PC-3 (cell line): ENCODE data around the gene CERKL. TPM values are rescaled to one million over a fixed set of nuclear protein-coding genes. Genes with fewer than 3 reads are reported as not detected.

Experiments
- ATAC-seq: fragments of 200-7000 bp; cut with Tn5 transposase; 2 replicates; pipeline ENCODE4 v1.9.1; 2020; ENCODE audit warnings: mild to moderate bottlenecking, moderate library complexity
- BruUV-seq: library from RNA; stranded (reverse); fragments of 400-500 nt; replicated peaks from 2 replicates; lab custom pipeline; 2021; lab: Mats Ljungman, UMichigan
- CTCF ChIA-PET: fragments of 300-600 bp; sonication (Branson Sonifier 250); formaldehyde crosslinking; loops from one replicate; lab custom pipeline; 2022; ENCODE audit warnings: antibody characterized with exemption; lab: Charles Lee
- POLR2A ChIA-PET: fragments of 300-600 bp; sonication (Branson Sonifier 250); formaldehyde crosslinking; loops from one replicate; lab custom pipeline; 2022; ENCODE audit warnings: antibody characterized with exemption; ENCODE audit not compliant: unreplicated experiment; lab: Charles Lee
- DNase-seq: peaks from one replicate; pipeline ENCODE4 v3.0.0-alpha.2; 2015
- H2AFZ ChIP-seq: fragments of 300-600 bp; sonication (generic); 2 replicates; pipeline ENCODE4 v1.6.0; 2016; ENCODE audit warnings: antibody characterized with exemption, low read length
- H3F3A ChIP-seq: fragments of 300-600 bp; sonication (generic); one replicate; pipeline ENCODE4 v1.6.0; 2017; ENCODE audit warnings: antibody characterized with exemption, low read length, control low read depth, mild to moderate bottlenecking; ENCODE audit not compliant: unreplicated experiment
- H3K27ac ChIP-seq: fragments of 300-600 bp; sonication (generic); 2 replicates; pipeline ENCODE4 v1.5.1; 2016; ENCODE audit warnings: mild to moderate bottlenecking, low read length
- H3K27me3 ChIP-seq: fragments of 300-600 bp; sonication (generic); 2 replicates; pipeline ENCODE4 v1.6.1; 2016; ENCODE audit warnings: low read length, mixed read lengths
- H3K36me3 ChIP-seq: fragments of 300-600 bp; sonication (generic); 2 replicates; pipeline ENCODE4 v1.6.1; 2016; ENCODE audit warnings: low read depth, mixed run types, low read length, mixed read lengths
- H3K4me1 ChIP-seq: fragments of 300-600 bp; sonication (generic); 2 replicates; pipeline ENCODE4 v1.5.1; 2016; ENCODE audit warnings: low read length; ENCODE audit not compliant: insufficient read depth
- H3K4me2 ChIP-seq: fragments of 300-600 bp; sonication (generic); 2 replicates; pipeline ENCODE4 v1.6.0; 2016; ENCODE audit warnings: low read length
- H3K4me3 ChIP-seq: fragments of 300-600 bp; sonication (generic); 2 replicates; pipeline ENCODE4 v1.5.1; 2016; ENCODE audit warnings: mild to moderate bottlenecking, low read length, mixed read lengths
- H3K79me2 ChIP-seq: fragments of 300-600 bp; sonication (generic); 2 replicates; pipeline ENCODE4 v1.6.1; 2017; ENCODE audit warnings: low read length, mixed read lengths
- H3K9ac ChIP-seq: fragments of 300-600 bp; sonication (generic); 2 replicates; pipeline ENCODE4 v1.6.0; 2016; ENCODE audit warnings: mild to moderate bottlenecking, low read length
- H3K9me2 ChIP-seq: fragments of 300-600 bp; sonication (generic); replicated peaks from 2 replicates; pipeline ENCODE4 v1.6.1; 2016; ENCODE audit warnings: mixed run types, low read length, mixed read lengths
- H3K9me3 ChIP-seq: fragments of 300-600 bp; sonication (generic); 2 replicates; pipeline ENCODE4 v1.6.1; 2016; ENCODE audit warnings: low read length, mixed read lengths
- H4K20me1 ChIP-seq: fragments of 300-600 bp; sonication (generic); 2 replicates; pipeline ENCODE4 v1.6.1; 2016; ENCODE audit warnings: low read length, mixed read lengths
- EZH2 ChIP-seq: fragments of 300-600 bp; sonication (generic); IDR thresholded peaks from one replicate; pipeline ENCODE4 v1.6.1; 2017; ENCODE audit warnings: antibody characterized with exemption, mild to moderate bottlenecking, low read length; ENCODE audit not compliant: unreplicated experiment
- EZH2phosphoT487 ChIP-seq: fragments of 300-600 bp; sonication (generic); IDR thresholded peaks from 2 replicates; pipeline ENCODE4 v1.6.1; 2018; ENCODE audit warnings: mild to moderate bottlenecking, antibody characterized with exemption, low read length, borderline replicate concordance
- intact Hi-C: fragments of 100-400 bp; cut with micrococcal nuclease; formaldehyde crosslinking; loops from 2 replicates; pipeline ENCODE4 v1.9.0; 2023
- total RNA-seq: library from RNA; depleted of rRNA; stranded (reverse); fragments of >200 nt; gene quantifications from 2 replicates; pipeline ENCODE4 v1.2.3, GENCODE V29; 2014
- TF ChIP-seq, protein P1 (sequence below): fragments of 300-600 bp; sonication (generic); conservative IDR thresholded peaks from 2 replicates; pipeline ENCODE4 v1.5.1; 2017; ENCODE audit warnings: antibody characterized with exemption, low read depth, mild to moderate bottlenecking, low read length

CERKL gene
- total RNA-seq, 1 experiment from 2014 or later, result 0.98 TPM

DNA sequence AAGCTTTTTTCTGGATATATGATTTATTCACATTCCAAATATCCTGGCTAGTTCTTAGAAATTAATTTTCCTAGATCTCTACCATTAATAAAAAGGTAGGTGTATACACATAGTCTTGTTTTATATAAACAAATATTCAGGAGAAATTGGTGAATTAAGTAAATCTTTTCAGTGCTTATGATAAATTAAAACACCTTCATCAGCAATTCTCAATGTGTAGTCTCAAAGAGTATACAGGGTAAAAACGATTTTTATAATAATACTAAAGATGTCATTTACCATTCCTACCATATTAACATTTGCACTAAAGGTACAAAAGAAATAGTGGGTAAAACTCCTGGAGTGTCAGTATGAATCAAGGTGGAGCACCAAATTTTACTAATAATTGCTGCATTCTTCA is 40.2 kb downstream of the CERKL start:
- ChIA-PET CTCF (no interaction called here), POLR2A (no interaction called here)
- Histone ChIP-seq H3K4me3 (no peak overlapping the region), H3F3A (no peaks in the 10 kb centered on the region), H3K27me3 (no peaks in the 10 kb centered on the region), H3K27ac (no peak overlapping the region), H3K9me2 (no peaks in the 10 kb centered on the region), H4K20me1 (no peaks in the 10 kb centered on the region), H2AFZ (no peak overlapping the region), H3K9me3 (no peaks in the 10 kb centered on the region), H3K4me2 (no peak overlapping the region), H3K36me3 (no peaks in the 10 kb centered on the region), H3K9ac (no peak overlapping the region), H3K79me2 (no peaks in the 10 kb centered on the region), H3K4me1 (no peaks in the 10 kb centered on the region)
- no TSS peak for BruUV-seq
- TF ChIP-seq, protein P1, sequence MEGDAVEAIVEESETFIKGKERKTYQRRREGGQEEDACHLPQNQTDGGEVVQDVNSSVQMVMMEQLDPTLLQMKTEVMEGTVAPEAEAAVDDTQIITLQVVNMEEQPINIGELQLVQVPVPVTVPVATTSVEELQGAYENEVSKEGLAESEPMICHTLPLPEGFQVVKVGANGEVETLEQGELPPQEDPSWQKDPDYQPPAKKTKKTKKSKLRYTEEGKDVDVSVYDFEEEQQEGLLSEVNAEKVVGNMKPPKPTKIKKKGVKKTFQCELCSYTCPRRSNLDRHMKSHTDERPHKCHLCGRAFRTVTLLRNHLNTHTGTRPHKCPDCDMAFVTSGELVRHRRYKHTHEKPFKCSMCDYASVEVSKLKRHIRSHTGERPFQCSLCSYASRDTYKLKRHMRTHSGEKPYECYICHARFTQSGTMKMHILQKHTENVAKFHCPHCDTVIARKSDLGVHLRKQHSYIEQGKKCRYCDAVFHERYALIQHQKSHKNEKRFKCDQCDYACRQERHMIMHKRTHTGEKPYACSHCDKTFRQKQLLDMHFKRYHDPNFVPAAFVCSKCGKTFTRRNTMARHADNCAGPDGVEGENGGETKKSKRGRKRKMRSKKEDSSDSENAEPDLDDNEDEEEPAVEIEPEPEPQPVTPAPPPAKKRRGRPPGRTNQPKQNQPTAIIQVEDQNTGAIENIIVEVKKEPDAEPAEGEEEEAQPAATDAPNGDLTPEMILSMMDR, result no peak
- TF ChIP-seq EZH2phosphoT487 (no peak), EZH2 (no peak)
- DNase-seq (no peak), ATAC-seq (no peak)
- intact Hi-C loops, result no loop called here

DNA sequence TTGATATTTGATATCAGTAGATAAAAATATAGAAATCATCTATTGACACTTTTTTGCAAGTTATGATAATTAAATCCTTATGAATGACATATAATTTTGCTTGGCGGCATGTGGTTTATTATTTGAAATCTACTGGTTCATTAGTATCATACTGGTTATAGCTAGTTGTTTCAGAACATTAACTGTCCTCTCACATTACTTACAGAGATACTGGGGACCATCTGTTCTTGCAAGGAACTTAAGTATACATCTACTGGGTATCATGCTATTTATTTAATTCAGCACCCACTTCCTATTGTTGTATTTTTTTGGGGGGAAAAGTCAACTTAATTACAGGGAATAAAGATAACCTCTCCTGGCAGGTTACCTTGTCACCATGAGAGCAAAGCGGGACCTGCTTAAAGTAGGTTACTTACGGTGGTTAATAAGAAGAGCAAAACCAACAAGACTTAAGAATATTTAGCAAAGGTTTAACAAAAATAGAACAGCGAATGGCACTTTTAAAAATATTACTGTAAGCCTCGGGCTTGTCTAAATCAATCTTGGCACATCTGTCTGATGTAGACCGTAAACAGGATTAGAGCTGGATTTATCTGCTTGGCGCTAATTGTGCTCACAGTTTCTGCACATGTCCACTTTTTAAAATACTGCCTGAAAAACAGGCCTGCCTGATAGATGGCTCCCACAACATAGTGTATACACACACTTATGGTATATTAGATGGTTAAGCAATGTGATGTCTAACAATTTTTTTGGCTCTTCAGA is 41.8 kb downstream of the CERKL start:
- no peaks in the 10 kb centered on the region for H3K27me3 ChIP-seq
- ChIA-PET CTCF (no interaction called here), POLR2A (no interaction called here)
- TF ChIP-seq EZH2 (no peak), EZH2phosphoT487 (no peak)
- TF ChIP-seq, protein P1, result no peak
- no peak overlapping the region for H2AFZ ChIP-seq
- no peaks in the 10 kb centered on the region for H3K9me3 ChIP-seq
- H4K20me1 ChIP-seq, result no peaks in the 10 kb centered on the region
- H3F3A ChIP-seq, result no peaks in the 10 kb centered on the region
- no TSS peak for BruUV-seq
- no peaks in the 10 kb centered on the region for H3K4me1 ChIP-seq
- intact Hi-C loops, result no loop called here
- H3K79me2 ChIP-seq, result no peaks in the 10 kb centered on the region
- ATAC-seq (no peak), DNase-seq (no peak)
- H3K36me3 ChIP-seq, result no peaks in the 10 kb centered on the region
- H3K4me2 ChIP-seq, result no peak overlapping the region
- H3K9me2 ChIP-seq, result no peaks in the 10 kb centered on the region
- H3K4me3 ChIP-seq, result no peak overlapping the region
- H3K27ac ChIP-seq, result no peak overlapping the region
- H3K9ac ChIP-seq, result no peak overlapping the region

DNA sequence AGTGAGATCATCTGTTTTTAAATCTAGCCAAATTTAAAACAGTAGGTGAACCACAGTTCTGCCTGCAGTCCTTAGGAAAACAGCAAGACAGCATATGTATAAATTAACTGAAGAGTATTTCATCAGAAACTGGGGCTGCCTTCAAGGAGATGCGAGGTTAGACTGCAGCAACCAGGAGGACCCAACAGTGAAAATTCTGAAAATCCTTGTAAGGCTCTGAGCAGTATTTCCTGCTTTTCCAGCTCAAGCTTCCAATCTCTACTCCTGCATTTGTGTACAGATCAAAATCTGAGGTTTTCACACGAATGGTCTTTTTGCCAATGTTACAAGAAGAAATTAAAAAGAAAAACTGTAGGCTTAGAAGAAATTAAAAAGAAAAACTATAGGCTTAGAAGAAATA is 43.7 kb downstream of the CERKL start:
- Histone ChIP-seq H4K20me1 (no peaks in the 10 kb centered on the region), H3K9me3 (no peaks in the 10 kb centered on the region), H3K79me2 (no peaks in the 10 kb centered on the region), H3K4me1 (no peaks in the 10 kb centered on the region), H3K36me3 (no peaks in the 10 kb centered on the region), H3K9ac (no peak overlapping the region), H3K9me2 (no peaks in the 10 kb centered on the region), H2AFZ (no peak overlapping the region), H3K4me3 (no peak overlapping the region), H3K4me2 (no peak overlapping the region), H3F3A (no peaks in the 10 kb centered on the region), H3K27ac (no peak overlapping the region), H3K27me3 (no peaks in the 10 kb centered on the region)
- ATAC-seq (no peak), DNase-seq (peak; percentile 8)
- CTCF ChIA-PET, result no interaction called here
- TF ChIP-seq, protein P1, result no peak
- TF ChIP-seq EZH2, result no peak
- POLR2A ChIA-PET, result no interaction called here
- intact Hi-C loops, result no loop called here
- no TSS peak for BruUV-seq
